ENCODE measurements around the gene TEPSIN. TPM values are rescaled to one million over a fixed set of nuclear protein-coding genes. Genes with fewer than 3 reads are reported as not detected.

Gene TEPSIN
- total RNA-seq, 1 experiment from 2014 or later, result 38.8 TPM

DNA sequence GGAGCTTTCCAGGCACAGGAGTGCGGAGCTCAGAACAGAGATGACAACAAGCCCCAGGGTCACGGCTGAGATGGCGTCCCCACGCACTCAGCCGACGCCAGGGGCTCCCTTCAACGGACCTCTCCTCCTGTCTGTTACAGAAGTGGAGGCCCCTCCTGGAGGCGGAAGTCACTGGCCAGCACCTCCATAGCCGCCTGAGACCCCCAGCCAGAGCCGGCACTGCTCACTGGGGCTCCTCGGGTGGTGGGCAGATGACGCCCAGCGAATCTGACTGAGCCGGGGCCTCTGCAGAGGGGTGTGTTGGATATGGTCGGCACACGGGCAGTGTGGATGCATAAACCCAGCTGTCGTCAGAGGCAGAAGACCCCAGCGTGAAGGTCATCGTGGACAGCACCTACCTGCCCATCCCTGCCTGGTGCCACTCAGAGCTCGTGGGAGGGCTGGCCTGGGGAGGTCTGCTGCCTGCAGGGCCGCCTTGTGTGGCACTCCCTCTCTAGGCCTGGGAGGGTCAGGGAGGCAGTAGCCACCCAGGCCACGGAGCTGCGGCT is 20.3 kb upstream of the TEPSIN start:
- Histone ChIP-seq H2BK12ac (ENCODE audit: insufficient read length, low read depth, low read length) (no peak overlapping the region), H2BK5ac (ENCODE audit: insufficient read length, low read length) (no peak overlapping the region), H2BK20ac (ENCODE audit: low read depth, low read length, poor library complexity, severe bottlenecking) (no peak overlapping the region), H3K79me2 (ENCODE audit: insufficient read depth, low read length) (no peaks in the 10 kb centered on the region), H3K4ac (ENCODE audit: low read depth, low read length) (no peak overlapping the region), H3K9ac (ENCODE audit: extremely low read depth, insufficient read length, low read length) (no peak overlapping the region), H3K27ac (ENCODE audit: insufficient read length, low read depth, low read length) (no peak overlapping the region), H2AFZ (ENCODE audit: low read length) (no peak overlapping the region), H3K9me3 (ENCODE audit: control insufficient read depth, low read depth, low read length) (no peaks in the 10 kb centered on the region), H3T11ph (ENCODE audit: low read length) (no peak overlapping the region), H4K5ac (ENCODE audit: insufficient read length, low read depth, low read length) (no peak overlapping the region), H3K79me1 (ENCODE audit: insufficient read depth, low read depth, low read length, poor library complexity, severe bottlenecking) (no peaks in the 10 kb centered on the region), H3K56ac (ENCODE audit: insufficient read length, low read depth, low read length) (no peak overlapping the region), H3K4me1 (ENCODE audit: insufficient read depth, low read length) (no peaks in the 10 kb centered on the region), H4K8ac (replicated peaks; ENCODE audit: insufficient read length, low read depth, low read length) (no peak overlapping the region), H2BK15ac (ENCODE audit: low read depth, low read length) (no peak overlapping the region), H3K14ac (ENCODE audit: insufficient read depth, low read length) (no peak overlapping the region), H3K4me2 (ENCODE audit: insufficient read depth, insufficient read length, low read length) (no peak overlapping the region), H4K20me1 (ENCODE audit: control insufficient read depth, insufficient read depth, insufficient read length) (no peaks in the 10 kb centered on the region), H3K23ac (ENCODE audit: insufficient read length, low read depth, low read length) (no peak overlapping the region), H4K91ac (ENCODE audit: insufficient read length, low read depth, low read length) (no peak overlapping the region), H2AK5ac (ENCODE audit: insufficient read length, low read length) (no peak overlapping the region), H3K27me3 (ENCODE audit: insufficient read depth, low read length) (no peaks in the 10 kb centered on the region), H3K18ac (ENCODE audit: insufficient read length, low read depth, low read length) (no peak overlapping the region), H3K23me2 (ENCODE audit: insufficient read length, low read depth, low read length, poor library complexity, severe bottlenecking) (no peaks in the 10 kb centered on the region), H2BK120ac (ENCODE audit: low read depth, low read length, poor library complexity, severe bottlenecking) (no peak overlapping the region)
- Mint-ChIP-seq H3K36me3 (ENCODE audit: insufficient read depth in 1 of 3, low read depth in 3 of 3) (peaks cover 0 to 14% (median 11%) of the 10 kb centered on the region in 3 experiments; a peak in 4 of 7 replicates), H3K4me3 (no peak overlapping the region), H3K27ac (no peak overlapping the region), H3K27me3 (ENCODE audit: low read depth) (no peaks in the 10 kb centered on the region), H3K4me1 (peaks cover 8 to 9% of the 10 kb centered on the region in 2 experiments; a peak in 3 of 4 replicates), H3K9me3 (no peaks in the 10 kb centered on the region)
- TF ChIP-seq, protein P1, sequence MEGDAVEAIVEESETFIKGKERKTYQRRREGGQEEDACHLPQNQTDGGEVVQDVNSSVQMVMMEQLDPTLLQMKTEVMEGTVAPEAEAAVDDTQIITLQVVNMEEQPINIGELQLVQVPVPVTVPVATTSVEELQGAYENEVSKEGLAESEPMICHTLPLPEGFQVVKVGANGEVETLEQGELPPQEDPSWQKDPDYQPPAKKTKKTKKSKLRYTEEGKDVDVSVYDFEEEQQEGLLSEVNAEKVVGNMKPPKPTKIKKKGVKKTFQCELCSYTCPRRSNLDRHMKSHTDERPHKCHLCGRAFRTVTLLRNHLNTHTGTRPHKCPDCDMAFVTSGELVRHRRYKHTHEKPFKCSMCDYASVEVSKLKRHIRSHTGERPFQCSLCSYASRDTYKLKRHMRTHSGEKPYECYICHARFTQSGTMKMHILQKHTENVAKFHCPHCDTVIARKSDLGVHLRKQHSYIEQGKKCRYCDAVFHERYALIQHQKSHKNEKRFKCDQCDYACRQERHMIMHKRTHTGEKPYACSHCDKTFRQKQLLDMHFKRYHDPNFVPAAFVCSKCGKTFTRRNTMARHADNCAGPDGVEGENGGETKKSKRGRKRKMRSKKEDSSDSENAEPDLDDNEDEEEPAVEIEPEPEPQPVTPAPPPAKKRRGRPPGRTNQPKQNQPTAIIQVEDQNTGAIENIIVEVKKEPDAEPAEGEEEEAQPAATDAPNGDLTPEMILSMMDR (conservative IDR thresholded peaks at IDR 0.05), result no peak
- WGBS (ENCODE audit: extremely low coverage, insufficient read length, low lambda C conversion rate), result no CpG with 5 or more reads among the region's 23 CpGs
- no peak for DNase-seq
